Gastrocnemius medialis (tissue), 4 donors: Measurements from ENCODE around the gene HOXA6.

ENCODE experiments used
- CTCF ChIP-seq, 5 experiments: fragments of 450-650 bp in 3 of 5; fragments of 200-600 bp in 2 of 5; sonication (generic) in 2 of 5; IDR thresholded peaks in 4 of 5; conservative IDR thresholded peaks in 1 of 5; 1 replicate in 4 of 5; 2 replicates in 1 of 5; pipeline ENCODE4 v1.5.1; 2016 to 2019; ENCODE audit warnings: antibody characterized with exemption in 5 of 5, mild to moderate bottlenecking in 3 of 5, moderate library complexity in 3 of 5
- POLR2A ChIP-seq, 2 donors: fragments of 450-650 bp; IDR thresholded peaks; one replicate each; pipeline ENCODE4 v1.6.1; 2017; ENCODE audit warnings: antibody characterized with exemption in 2 of 2, mild to moderate bottlenecking in 2 of 2, moderate library complexity in 2 of 2

- TF ChIP-seq CTCF (IDR thresholded peaks at IDR 0.05 in 4 of 5, conservative IDR thresholded peaks at IDR 0.05 in 1 of 5) (no peak), POLR2A (IDR thresholded peaks at IDR 0.05) (no peak)
Observed at GRCh38 chr7:27170426-27171324, 23.1 kb upstream of the HOXA6 start.
